ENCODE results near the gene TCF19. TPM values are rescaled to one million over a fixed set of nuclear protein-coding genes. Genes with fewer than 3 reads are reported as not detected.
A peak's percentile ranks its signal among the peaks of the same experiment; 100 is the strongest.

TCF19 gene
- total RNA-seq, 1 donor from 2014 or later = 6.2 TPM

- ATAC-seq (peak; percentile 94 to 96), DNase-seq (peak; percentile 81)
- peak within 1 kb of the TSS; percentile 31 for H3K4me3 ChIP-seq
- peak within 1 kb of the TSS; percentile 58 for H3K27ac ChIP-seq
- no peaks in the 10 kb centered on the region for H3K36me3 ChIP-seq
- no peak for TF ChIP-seq CTCF (IDR thresholded peaks at IDR 0.05)
- no peaks in the 10 kb centered on the region for H3K27me3 ChIP-seq (ENCODE audit: low read depth)
- no peaks in the 10 kb centered on the region for H3K9me3 ChIP-seq
- intact Hi-C loops (cut with DNase I) = no loop called here
- H3K4me1 ChIP-seq = peaks cover 20% of the 10 kb centered on the region
Measured at GRCh38 chr6:31114541-31114878, 43.9 kb upstream of the TCF19 start, which contains the start of gene PSORS1C1. Gene PSORS1C1 (plus strand): TSS chr6:31114800. CDS start chr6:31129633, 14,833 bp downstream.

- Histone ChIP-seq H3K27ac (peak overlapping the region; percentile 58), H3K4me3 (peak overlapping the region; percentile 31), H3K4me1 (peaks cover 20% of the 10 kb centered on the region), H3K27me3 (ENCODE audit: low read depth) (no peaks in the 10 kb centered on the region), H3K9me3 (no peaks in the 10 kb centered on the region), H3K36me3 (no peaks in the 10 kb centered on the region)
- no peak for DNase-seq
- intact Hi-C loops (cut with DNase I) = no loop called here
- peak; percentile 65 to 71 for ATAC-seq
- peak; percentile 19 for TF ChIP-seq CTCF (IDR thresholded peaks at IDR 0.05)
Measured at GRCh38 chr6:31114970-31115849, 43.2 kb upstream of the TCF19 start.

GRCh38 chr6:31115941-31116560 is 42.3 kb upstream of the TCF19 start:
- ATAC-seq = no peak
- Histone ChIP-seq H3K36me3 (no peaks in the 10 kb centered on the region), H3K4me3 (no peak overlapping the region), H3K27ac (no peak overlapping the region), H3K27me3 (ENCODE audit: low read depth) (no peaks in the 10 kb centered on the region), H3K4me1 (peaks cover 20% of the 10 kb centered on the region), H3K9me3 (no peaks in the 10 kb centered on the region)
- TF ChIP-seq CTCF (IDR thresholded peaks at IDR 0.05) = no peak
- DNase-seq = no peak
- intact Hi-C loops (cut with DNase I) = no loop called here

GRCh38 chr6:31116661-31117385 is 41.6 kb upstream of the TCF19 start:
- Histone ChIP-seq H3K36me3 (no peaks in the 10 kb centered on the region), H3K4me3 (no peak overlapping the region), H3K9me3 (no peaks in the 10 kb centered on the region), H3K27ac (no peak overlapping the region), H3K4me1 (peaks cover 20% of the 10 kb centered on the region), H3K27me3 (ENCODE audit: low read depth) (no peaks in the 10 kb centered on the region)
- intact Hi-C loops (cut with DNase I) = no loop called here
- ATAC-seq (no peak), DNase-seq (no peak)
- no peak for TF ChIP-seq CTCF (IDR thresholded peaks at IDR 0.05)

GRCh38 chr6:31118178-31118577 is 40.2 kb upstream of the TCF19 start:
- TF ChIP-seq CTCF (IDR thresholded peaks at IDR 0.05) = no peak
- no peak overlapping the region for H3K4me3 ChIP-seq
- no peaks in the 10 kb centered on the region for H3K36me3 ChIP-seq
- no peaks in the 10 kb centered on the region for H3K9me3 ChIP-seq
- H3K27me3 ChIP-seq (ENCODE audit: low read depth) = no peaks in the 10 kb centered on the region
- H3K27ac ChIP-seq = no peak overlapping the region
- ATAC-seq = no peak
- intact Hi-C loops (cut with DNase I) = no loop called here
- peaks cover 32% of the 10 kb centered on the region for H3K4me1 ChIP-seq
- DNase-seq = no peak
